NT2/D1 (cell line): ENCODE data around the gene PRKN.

Source experiments
- DNase-seq: peaks from one replicate; pipeline ENCODE4 v3.0.0-alpha.2; 2011; ENCODE audit warnings: low read depth, low spot score
- H3K27me3 ChIP-seq: 2 replicates; pipeline ENCODE4 v1.6.0; 2011; ENCODE audit warnings: mild to moderate bottlenecking; ENCODE audit not compliant: insufficient read length, insufficient read depth
- H3K36me3 ChIP-seq: 2 replicates; pipeline ENCODE4 v1.6.1; 2011; ENCODE audit warnings: mild to moderate bottlenecking, low read length, mixed read lengths; ENCODE audit not compliant: insufficient read depth, insufficient read length
- H3K4me1 ChIP-seq: 2 replicates; pipeline ENCODE4 v1.5.1; 2011; ENCODE audit not compliant: insufficient read depth, insufficient read length
- H3K4me3 ChIP-seq: 2 replicates; pipeline ENCODE4 v1.5.1; 2011; ENCODE audit warnings: low read depth; ENCODE audit not compliant: insufficient read length
- H3K9ac ChIP-seq: 2 replicates; pipeline ENCODE4 v1.6.0; 2011; ENCODE audit warnings: low read depth; ENCODE audit not compliant: insufficient read length
- H3K9me3 ChIP-seq: 2 replicates; pipeline ENCODE4 v1.5.1; 2011; ENCODE audit warnings: mild to moderate bottlenecking, low read length; ENCODE audit not compliant: insufficient read depth
- SUZ12 ChIP-seq: IDR thresholded peaks from 2 replicates; pipeline ENCODE4 v1.6.1; 2011; ENCODE audit not compliant: insufficient read length, insufficient read depth; ENCODE audit errors: extremely low read depth
- YY1 ChIP-seq: IDR thresholded peaks from 2 replicates; pipeline ENCODE4 v1.6.1; 2011; ENCODE audit not compliant: insufficient read length, insufficient read depth
- ZNF274 ChIP-seq: IDR thresholded peaks from 2 replicates; pipeline ENCODE4 v1.6.1; 2011; ENCODE audit warnings: mild to moderate bottlenecking, low read depth, low read length

PRKN gene

DNA sequence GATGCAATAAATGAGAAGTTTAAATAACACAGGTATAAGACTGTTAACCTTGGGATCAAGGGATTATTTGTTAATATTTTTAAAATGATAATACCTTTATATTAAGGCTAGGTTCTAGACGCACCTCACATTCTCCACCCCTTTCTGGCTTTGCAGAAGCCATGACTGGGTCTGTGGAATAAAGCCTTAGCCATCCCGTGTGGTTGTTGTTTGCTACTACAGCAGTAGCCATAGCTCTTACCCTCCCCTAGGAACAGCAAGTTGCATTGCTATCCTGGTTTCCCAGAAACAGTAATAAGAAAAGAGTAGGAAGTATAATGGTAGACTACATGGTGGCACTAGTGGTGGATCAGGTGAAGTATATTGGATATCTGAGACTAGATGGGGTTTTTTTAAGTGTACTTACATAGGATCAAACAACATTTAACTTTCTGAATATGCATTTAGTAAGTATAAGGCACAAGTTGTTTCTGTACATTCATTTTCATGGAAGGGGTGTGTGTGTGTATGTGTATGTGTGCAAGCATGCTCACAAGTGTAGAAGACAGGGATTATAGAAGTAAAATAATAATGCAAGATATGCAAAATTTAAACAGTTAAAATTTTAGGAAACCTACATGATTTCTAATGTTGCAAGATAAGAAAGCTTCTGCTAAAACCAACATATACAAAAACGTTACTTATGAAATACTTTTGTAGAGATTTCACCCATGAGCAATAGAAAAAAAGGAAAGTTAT, 384.2 kb downstream of the PRKN start:
- TF ChIP-seq ZNF274: no peak
- TF ChIP-seq YY1: no peak
- no peak for TF ChIP-seq SUZ12
- Histone ChIP-seq H3K9ac (no peak overlapping the region), H3K27me3 (no peaks in the 10 kb centered on the region), H3K36me3 (no peaks in the 10 kb centered on the region), H3K9me3 (no peaks in the 10 kb centered on the region), H3K4me3 (no peak overlapping the region), H3K4me1 (no peaks in the 10 kb centered on the region)
- no peak for DNase-seq

DNA sequence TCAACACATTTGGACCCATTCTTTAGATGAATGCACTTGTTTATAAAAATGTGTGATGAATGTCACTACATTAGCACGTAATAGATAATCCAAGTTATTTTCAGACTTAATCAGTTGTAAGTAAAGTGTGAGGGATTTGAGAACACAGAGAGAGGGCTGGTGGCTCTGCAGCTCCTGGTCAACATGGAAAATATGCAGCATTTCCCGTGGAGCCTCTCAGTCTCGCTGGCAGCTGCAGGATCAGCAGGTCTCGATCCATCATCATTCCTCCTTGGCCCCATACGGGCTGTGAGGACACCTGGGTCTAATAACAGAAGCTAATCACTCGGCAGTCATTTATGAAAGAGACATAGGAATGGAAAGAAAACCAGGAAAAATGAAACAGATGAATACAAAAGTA, 390.2 kb downstream of the PRKN start:
- TF ChIP-seq ZNF274 (no peak), SUZ12 (no peak), YY1 (no peak)
- Histone ChIP-seq H3K27me3 (no peaks in the 10 kb centered on the region), H3K9ac (no peak overlapping the region), H3K4me3 (no peak overlapping the region), H3K36me3 (no peaks in the 10 kb centered on the region), H3K9me3 (no peaks in the 10 kb centered on the region), H3K4me1 (no peaks in the 10 kb centered on the region)
- DNase-seq: no peak

DNA sequence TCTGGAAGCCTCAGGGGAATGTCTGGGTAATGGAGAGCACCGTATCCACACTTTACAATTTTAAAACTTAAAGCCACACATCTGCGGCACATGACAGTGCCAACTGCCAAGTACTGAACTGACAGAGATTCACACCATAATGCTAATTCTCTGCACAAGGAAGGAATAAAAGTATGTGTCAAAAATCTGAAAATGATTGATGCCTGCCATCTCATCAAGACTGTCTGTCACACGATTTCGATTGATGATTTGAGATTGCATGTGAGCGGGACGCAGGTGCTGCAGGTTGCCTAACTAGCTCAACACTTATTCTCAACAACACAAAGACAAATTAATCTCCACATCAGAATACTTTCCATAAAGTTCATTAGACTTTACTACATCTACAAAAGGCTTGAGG, 391.2 kb downstream of the PRKN start:
- no peak for DNase-seq
- Histone ChIP-seq H3K36me3 (no peaks in the 10 kb centered on the region), H3K4me1 (no peaks in the 10 kb centered on the region), H3K9ac (no peak overlapping the region), H3K27me3 (no peaks in the 10 kb centered on the region), H3K9me3 (no peaks in the 10 kb centered on the region), H3K4me3 (no peak overlapping the region)
- no peak for TF ChIP-seq ZNF274
- no peak for TF ChIP-seq YY1
- TF ChIP-seq SUZ12: no peak

DNA sequence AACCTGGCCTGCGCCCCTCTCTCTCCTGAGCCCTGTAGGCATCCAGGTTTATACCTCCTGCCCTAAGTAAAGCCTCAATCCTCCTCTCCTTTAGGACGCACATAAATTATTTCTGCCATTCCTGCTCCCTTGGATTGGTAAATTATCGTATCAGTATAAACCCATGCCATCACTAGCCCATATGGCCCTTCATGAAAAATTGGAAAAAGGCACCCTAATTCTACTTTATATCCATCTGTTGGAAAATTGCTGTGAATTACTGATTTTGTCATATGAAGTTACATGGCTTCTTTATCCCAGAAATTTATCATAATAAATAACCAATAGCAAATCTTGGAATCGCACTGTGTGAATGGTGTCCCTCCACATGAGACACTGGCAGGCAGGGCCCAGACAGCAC, 395.2 kb downstream of the PRKN start:
- no peaks in the 10 kb centered on the region for H3K36me3 ChIP-seq
- no peak overlapping the region for H3K4me3 ChIP-seq
- no peaks in the 10 kb centered on the region for H3K9me3 ChIP-seq
- TF ChIP-seq SUZ12: no peak
- TF ChIP-seq YY1: no peak
- no peak for TF ChIP-seq ZNF274
- H3K9ac ChIP-seq: no peak overlapping the region
- H3K27me3 ChIP-seq: no peaks in the 10 kb centered on the region
- no peaks in the 10 kb centered on the region for H3K4me1 ChIP-seq
- no peak for DNase-seq

DNA sequence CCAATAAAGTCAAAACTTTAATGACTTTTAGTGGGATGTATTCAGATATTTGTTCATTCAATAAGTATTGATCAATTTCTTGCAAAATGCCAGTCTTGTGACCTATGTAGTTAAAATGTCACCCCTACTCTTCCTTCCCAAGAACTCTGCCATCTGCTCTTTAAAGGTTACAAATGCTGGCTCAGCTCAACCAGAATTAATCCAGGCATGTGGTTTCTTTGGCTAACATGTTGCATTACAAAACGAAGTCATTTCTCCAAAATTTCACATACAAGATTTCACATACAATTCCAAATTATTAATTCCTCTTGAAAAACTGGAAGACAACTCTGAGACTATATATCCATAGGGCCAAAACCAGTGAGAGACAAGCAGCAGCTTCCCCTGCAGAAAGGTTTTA, 395.7 kb downstream of the PRKN start:
- Histone ChIP-seq H3K9me3 (no peaks in the 10 kb centered on the region), H3K27me3 (no peaks in the 10 kb centered on the region), H3K9ac (no peak overlapping the region), H3K36me3 (no peaks in the 10 kb centered on the region), H3K4me3 (no peak overlapping the region), H3K4me1 (no peaks in the 10 kb centered on the region)
- no peak for DNase-seq
- no peak for TF ChIP-seq ZNF274
- no peak for TF ChIP-seq YY1
- TF ChIP-seq SUZ12: no peak

DNA sequence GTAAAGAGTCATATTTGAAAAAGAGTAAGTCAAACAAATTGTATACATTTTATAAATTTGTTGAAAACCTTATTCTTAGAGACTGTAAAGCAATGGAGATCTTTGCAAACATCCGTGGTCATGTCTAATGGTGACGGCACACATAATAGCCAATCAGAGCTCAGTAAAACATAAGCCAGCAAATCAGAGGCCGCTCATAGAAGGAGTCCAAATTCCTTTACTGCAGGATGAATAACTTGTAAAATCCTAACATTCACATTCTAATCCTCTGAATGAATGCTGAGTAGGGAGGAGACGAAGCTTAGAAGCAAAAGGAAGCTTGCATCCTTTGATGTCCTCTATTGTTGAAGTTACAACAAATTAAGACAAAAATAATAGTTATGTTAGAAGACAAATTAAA, 401.7 kb downstream of the PRKN start:
- no peak for DNase-seq
- Histone ChIP-seq H3K36me3 (no peaks in the 10 kb centered on the region), H3K9me3 (no peaks in the 10 kb centered on the region), H3K9ac (no peak overlapping the region), H3K4me1 (no peaks in the 10 kb centered on the region), H3K4me3 (no peak overlapping the region), H3K27me3 (no peaks in the 10 kb centered on the region)
- TF ChIP-seq SUZ12 (no peak), ZNF274 (no peak), YY1 (no peak)

DNA sequence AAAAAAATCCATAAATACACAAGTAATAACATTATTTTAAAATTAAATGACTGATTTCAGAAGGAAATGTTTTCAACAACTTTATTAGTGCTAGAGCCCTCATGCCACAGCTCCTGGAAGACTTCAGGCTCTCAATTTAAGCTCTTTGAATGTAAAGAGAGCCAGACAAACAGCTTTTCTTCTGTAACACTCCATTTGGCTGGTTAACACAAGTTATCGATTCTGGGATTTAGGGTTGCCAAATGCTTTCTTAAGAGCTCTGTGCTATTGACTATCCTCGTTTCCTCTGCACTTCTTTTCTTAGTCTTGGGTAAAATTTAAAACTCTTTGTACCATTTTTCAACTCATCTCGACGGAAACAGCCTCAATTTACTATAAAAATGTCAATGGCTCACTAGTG, 402.5 kb downstream of the PRKN start:
- Histone ChIP-seq H3K4me3 (no peak overlapping the region), H3K36me3 (no peaks in the 10 kb centered on the region), H3K9ac (no peak overlapping the region), H3K4me1 (no peaks in the 10 kb centered on the region), H3K9me3 (no peaks in the 10 kb centered on the region), H3K27me3 (no peaks in the 10 kb centered on the region)
- TF ChIP-seq YY1 (no peak), ZNF274 (no peak), SUZ12 (no peak)
- no peak for DNase-seq
